ENCODE results near the gene LHX4. TPM values are rescaled to one million over a fixed set of nuclear protein-coding genes. Genes with fewer than 3 reads are reported as not detected.

The LHX4 gene
- total RNA-seq, 3 donors from 2014 or later: 0.41 to 2.5 (median 0.89) TPM

DNA sequence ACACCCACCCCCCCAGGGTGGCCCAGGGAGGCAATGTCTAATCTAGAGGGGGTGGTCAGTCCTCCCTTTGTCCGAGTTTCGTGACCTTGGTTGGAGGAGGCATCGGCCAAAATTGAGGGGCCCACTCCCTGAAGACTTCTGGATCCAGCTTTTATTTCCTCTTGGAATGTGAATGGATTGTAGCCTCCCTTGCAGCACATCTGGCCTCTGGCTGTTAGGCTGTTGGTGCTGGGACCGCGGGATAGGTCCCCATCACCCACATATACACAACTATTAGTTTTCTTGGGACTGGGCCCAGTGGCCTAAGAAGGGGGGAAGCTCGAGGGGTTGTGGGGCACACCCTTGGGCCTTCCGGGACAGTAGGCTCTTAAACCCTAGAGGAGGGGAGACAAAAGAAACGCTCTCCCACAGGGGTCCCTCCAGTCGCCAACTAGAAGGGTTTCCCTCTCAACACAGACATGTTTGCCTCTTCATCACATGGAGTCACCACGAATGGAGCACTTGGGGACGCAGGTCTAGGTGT lies 2.5 kb downstream of the LHX4 start:
- Histone ChIP-seq H3K9me3 (no peaks in the 10 kb centered on the region), H3K4me3 (no peak overlapping the region), H3K4me1 (ENCODE audit: low read depth) (peaks cover 48% of the 10 kb centered on the region), H3K36me3 (ENCODE audit: low read depth) (no peaks in the 10 kb centered on the region)
- intact Hi-C loops (cut with DNase I, micrococcal nuclease): no loop called here
- TF ChIP-seq, protein P1, sequence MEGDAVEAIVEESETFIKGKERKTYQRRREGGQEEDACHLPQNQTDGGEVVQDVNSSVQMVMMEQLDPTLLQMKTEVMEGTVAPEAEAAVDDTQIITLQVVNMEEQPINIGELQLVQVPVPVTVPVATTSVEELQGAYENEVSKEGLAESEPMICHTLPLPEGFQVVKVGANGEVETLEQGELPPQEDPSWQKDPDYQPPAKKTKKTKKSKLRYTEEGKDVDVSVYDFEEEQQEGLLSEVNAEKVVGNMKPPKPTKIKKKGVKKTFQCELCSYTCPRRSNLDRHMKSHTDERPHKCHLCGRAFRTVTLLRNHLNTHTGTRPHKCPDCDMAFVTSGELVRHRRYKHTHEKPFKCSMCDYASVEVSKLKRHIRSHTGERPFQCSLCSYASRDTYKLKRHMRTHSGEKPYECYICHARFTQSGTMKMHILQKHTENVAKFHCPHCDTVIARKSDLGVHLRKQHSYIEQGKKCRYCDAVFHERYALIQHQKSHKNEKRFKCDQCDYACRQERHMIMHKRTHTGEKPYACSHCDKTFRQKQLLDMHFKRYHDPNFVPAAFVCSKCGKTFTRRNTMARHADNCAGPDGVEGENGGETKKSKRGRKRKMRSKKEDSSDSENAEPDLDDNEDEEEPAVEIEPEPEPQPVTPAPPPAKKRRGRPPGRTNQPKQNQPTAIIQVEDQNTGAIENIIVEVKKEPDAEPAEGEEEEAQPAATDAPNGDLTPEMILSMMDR (IDR thresholded peaks at IDR 0.05): no peak
- no peak for ATAC-seq
- DNase-seq: no peak

DNA sequence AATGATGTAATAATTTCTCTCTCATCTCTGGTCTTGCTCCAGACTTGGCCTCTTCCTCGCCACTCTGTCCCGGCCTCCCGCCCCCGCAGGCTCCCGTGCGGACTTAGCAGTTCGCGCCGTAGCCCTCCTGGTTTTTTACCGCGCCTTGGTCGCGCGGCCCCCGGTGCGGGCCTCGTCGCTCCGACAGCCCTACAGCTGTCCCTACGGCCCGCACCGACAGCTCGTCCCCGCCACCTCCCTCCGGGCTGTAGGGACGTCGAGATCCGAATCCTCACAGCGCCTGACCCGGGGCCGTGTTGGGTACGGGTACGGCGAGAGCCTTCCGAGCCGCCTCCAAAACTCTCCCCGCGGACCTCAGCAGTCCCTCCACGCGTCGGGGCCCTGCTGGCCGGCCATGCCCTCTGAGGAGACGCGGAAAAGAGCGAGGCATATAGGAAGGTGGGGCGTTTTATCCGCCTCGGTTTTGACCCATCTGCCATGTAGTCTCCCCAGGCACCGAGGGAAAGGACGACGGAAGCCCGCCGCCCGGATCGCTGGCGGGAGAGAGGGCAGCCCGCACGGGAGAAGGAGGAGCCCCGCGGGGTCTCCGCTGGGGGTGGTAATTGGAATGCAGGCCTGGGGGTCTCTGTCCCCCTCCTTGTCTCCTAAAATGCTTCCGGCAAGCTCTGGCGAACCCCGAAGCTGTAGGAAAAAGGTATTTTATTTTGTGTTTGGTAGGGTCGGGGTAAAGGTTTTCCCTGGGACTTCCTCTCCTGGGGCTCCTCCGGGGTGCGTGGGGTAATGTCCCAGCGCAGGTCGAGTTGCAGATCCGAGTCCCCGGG lies 3.3 kb downstream of the LHX4 start:
- H3K4me1 ChIP-seq (ENCODE audit: low read depth): peaks cover 48% of the 10 kb centered on the region
- no peaks in the 10 kb centered on the region for H3K9me3 ChIP-seq
- ATAC-seq (no peak), DNase-seq (no peak)
- H3K36me3 ChIP-seq (ENCODE audit: low read depth): no peaks in the 10 kb centered on the region
- TF ChIP-seq, protein P1 (IDR thresholded peaks at IDR 0.05): no peak
- intact Hi-C loops (cut with DNase I, micrococcal nuclease): no loop called here
- no peak overlapping the region for H3K4me3 ChIP-seq

DNA sequence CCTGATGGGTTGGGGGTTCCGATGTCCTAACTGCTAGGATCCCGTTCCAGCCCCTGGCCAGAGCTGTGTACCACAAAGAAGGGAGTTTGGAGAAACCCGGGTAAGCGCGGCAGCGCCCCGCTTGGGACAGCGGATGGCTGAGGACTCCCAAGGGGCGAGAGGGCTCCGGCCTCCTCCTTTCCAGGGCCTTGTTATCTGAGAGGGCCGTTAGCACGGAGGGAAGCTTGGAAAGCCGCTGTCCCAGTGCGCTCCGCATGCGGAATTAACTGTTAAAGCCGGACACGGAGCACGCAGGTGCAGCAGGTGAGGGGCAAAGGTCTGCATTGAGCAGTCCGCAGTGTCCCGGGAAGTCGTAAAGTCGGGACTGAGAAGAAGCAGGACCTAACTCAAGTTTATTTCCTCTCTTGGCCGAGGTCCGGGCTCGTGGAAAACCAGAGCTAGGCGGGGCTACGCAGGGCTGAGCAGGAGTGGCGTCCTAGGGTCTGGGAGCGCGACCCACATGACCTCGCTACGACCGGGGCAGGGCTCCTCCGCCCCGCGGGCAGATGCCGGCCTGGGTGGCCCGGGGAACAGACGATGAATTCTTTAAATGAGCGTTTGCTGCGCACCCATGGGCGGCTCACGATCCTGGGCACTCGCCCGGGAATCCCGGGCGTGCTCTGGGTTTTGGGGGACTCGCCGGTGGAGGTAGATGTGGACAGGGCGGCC lies 4.5 kb downstream of the LHX4 start:
- peaks cover 39% of the 10 kb centered on the region for H3K4me1 ChIP-seq (ENCODE audit: low read depth)
- no peaks in the 10 kb centered on the region for H3K9me3 ChIP-seq
- intact Hi-C loops (cut with DNase I, micrococcal nuclease): no loop called here
- no peaks in the 10 kb centered on the region for H3K36me3 ChIP-seq (ENCODE audit: low read depth)
- peak; percentile 80 for ATAC-seq
- TF ChIP-seq, protein P1 (IDR thresholded peaks at IDR 0.05): no peak
- H3K4me3 ChIP-seq: no peak overlapping the region
- peak; percentile 52 to 70 (median 68) for DNase-seq

DNA sequence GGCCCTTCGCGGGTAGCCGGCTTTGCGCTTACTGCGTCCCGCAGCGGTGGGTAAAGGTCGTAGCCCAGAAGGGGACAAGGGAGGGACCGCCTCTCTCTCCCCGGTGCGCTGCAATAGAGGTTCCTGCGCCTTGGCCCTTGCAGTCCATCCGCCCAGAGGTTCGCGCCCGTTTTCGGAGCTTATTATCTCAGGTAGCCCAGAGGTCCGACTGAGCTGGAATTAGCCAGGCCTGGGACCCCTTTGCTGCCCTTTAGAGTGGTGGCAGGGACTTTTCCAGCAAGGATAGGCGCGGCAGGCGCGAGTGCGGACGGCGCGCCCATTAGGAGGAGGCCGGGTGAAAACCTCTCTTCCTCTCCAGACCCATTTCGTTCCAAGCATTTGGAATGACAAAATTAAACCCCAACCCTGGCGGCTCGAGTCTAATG lies 5.0 kb downstream of the LHX4 start:
- peak; percentile 29 for ATAC-seq
- Histone ChIP-seq H3K4me3 (no peak overlapping the region), H3K36me3 (ENCODE audit: low read depth) (no peaks in the 10 kb centered on the region), H3K9me3 (no peaks in the 10 kb centered on the region), H3K4me1 (ENCODE audit: low read depth) (peaks cover 38% of the 10 kb centered on the region)
- no peak for DNase-seq
- TF ChIP-seq, protein P1 (IDR thresholded peaks at IDR 0.05): no peak
- intact Hi-C loops (cut with DNase I, micrococcal nuclease): no loop called here

DNA sequence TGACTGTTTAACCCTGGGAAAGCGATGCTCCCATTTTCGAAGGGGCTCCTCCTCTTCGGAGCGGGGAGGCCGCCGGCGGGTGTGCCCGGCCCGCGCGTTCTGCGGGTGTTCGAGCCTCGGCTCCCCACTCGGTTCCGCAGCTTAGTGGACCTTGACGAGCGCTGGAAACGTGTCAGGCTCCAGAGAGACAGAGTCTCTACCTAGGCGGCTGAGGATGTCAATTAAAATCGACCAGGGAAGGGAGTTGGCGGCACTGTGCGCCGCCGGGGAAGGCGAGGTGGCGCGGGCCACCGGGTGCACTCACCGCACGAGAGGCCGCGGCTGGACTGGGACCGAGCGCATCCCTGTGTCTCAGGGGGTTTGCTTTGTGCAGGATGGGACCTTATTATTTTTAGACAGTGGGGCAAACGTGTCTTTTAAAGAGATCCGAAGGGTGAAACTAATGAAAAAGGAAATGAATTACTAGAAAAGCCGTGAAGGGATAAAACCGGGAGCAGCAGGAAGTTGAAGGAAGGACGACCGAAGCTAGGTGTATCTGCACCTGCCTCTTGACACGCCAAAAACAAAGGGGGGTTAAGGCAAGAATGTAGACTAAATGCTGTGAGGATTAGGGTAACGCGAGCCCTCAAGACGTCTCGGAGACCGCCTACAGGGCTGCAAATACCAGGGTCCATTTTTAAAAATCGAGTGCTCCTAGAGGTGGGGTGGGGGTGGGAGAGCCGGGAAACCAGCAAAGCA lies 5.6 kb downstream of the LHX4 start:
- no peak for ATAC-seq
- intact Hi-C loops (cut with DNase I, micrococcal nuclease): no loop called here
- H3K4me3 ChIP-seq: no peak overlapping the region
- DNase-seq: no peak
- H3K36me3 ChIP-seq (ENCODE audit: low read depth): no peaks in the 10 kb centered on the region
- H3K4me1 ChIP-seq (ENCODE audit: low read depth): peaks cover 33% of the 10 kb centered on the region
- TF ChIP-seq, protein P1 (IDR thresholded peaks at IDR 0.05): no peak
- no peaks in the 10 kb centered on the region for H3K9me3 ChIP-seq
